ENCODE data around the gene THAP7.

THAP7 gene

DNA sequence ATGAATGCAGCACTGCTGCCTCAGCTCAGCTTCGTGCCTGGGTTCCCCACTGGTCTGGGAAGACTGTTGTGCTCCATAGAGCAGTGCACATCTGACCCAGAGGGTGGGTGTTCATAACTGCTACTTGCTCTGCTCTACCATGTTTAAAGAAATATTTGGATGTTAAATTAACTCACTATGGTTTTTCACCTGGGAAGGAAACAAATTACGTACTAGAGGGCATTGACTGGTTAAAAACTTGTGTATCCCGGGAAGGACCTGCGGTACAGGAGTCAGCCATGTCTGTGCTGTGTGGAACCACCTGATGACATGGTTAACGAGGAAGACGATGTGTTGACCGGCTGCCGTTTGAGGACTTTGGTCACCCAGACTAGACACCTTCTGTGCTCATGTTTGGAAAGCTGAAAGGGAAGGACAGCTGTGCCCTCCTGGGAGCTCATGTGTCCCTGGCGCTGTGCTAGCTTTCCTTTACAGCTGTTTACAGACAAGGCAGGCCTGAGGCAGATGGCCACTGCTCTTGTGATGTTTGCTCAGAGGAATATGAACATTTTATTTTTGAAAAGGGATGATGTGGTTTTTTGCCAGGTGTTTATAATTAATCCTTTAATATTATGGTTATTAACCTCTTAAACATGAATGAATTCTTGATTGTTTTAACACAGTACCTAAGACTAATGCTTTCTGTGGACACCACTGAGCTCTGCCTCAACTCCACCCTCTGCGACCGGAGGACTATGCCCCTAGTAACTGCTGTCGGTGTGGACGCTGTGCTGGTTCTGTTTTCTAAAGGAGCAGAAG, 49.2 kb downstream of the THAP7 start:
- Histone ChIP-seq H4K20me1 (ENCODE audit: insufficient read depth, low read length) (peaks cover 73% of the 10 kb centered on the region), H3K4me3 (ENCODE audit: low read depth in 1 of 2, low read length in 2 of 2) (no peak overlapping the region), H2AFZ (ENCODE audit: low read depth, low read length) (no peak overlapping the region), H3K4me2 (ENCODE audit: insufficient read depth, low read length) (no peak overlapping the region), H3K27me3 (ENCODE audit: insufficient read depth, low read length, poor library complexity) (no peaks in the 10 kb centered on the region), H3K9ac (ENCODE audit: low read depth, low read length) (no peak overlapping the region), H3K27ac (ENCODE audit: low read length) (no peak overlapping the region), H3K9me3 (ENCODE audit: insufficient read depth, low read length, severe bottlenecking) (no peaks in the 10 kb centered on the region), H3K79me2 (ENCODE audit: insufficient read depth, low read length) (peaks cover 41% of the 10 kb centered on the region), H3K4me1 (ENCODE audit: insufficient read depth, low read length) (no peaks in the 10 kb centered on the region), H3K36me3 (ENCODE audit: insufficient read depth, low read length) (peaks cover 64% of the 10 kb centered on the region)
- TF ChIP-seq, protein P1, sequence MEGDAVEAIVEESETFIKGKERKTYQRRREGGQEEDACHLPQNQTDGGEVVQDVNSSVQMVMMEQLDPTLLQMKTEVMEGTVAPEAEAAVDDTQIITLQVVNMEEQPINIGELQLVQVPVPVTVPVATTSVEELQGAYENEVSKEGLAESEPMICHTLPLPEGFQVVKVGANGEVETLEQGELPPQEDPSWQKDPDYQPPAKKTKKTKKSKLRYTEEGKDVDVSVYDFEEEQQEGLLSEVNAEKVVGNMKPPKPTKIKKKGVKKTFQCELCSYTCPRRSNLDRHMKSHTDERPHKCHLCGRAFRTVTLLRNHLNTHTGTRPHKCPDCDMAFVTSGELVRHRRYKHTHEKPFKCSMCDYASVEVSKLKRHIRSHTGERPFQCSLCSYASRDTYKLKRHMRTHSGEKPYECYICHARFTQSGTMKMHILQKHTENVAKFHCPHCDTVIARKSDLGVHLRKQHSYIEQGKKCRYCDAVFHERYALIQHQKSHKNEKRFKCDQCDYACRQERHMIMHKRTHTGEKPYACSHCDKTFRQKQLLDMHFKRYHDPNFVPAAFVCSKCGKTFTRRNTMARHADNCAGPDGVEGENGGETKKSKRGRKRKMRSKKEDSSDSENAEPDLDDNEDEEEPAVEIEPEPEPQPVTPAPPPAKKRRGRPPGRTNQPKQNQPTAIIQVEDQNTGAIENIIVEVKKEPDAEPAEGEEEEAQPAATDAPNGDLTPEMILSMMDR (IDR thresholded peaks at IDR 0.05; ENCODE audit: borderline replicate concordance, extremely low read depth, low read length, poor library complexity, severe bottlenecking), result no peak
- TF ChIP-seq EZH2 (IDR thresholded peaks at IDR 0.05; ENCODE audit: borderline replicate concordance, low read depth, low read length, severe bottlenecking), result no peak
- DNase-seq (no peak), ATAC-seq (ENCODE audit: insufficient read depth, low read depth) (no peak)

- no peaks in the 10 kb centered on the region for H3K9me3 ChIP-seq (ENCODE audit: insufficient read depth, low read length, severe bottlenecking)
- no peak for DNase-seq
- H4K20me1 ChIP-seq (ENCODE audit: insufficient read depth, low read length), result peaks cover 81% of the 10 kb centered on the region
- ATAC-seq (ENCODE audit: insufficient read depth, low read depth), result no peak
- no peak overlapping the region for H3K4me3 ChIP-seq (ENCODE audit: low read depth in 1 of 2, low read length in 2 of 2)
- TF ChIP-seq, protein P1 (IDR thresholded peaks at IDR 0.05; ENCODE audit: borderline replicate concordance, extremely low read depth, low read length, poor library complexity, severe bottlenecking), result no peak
- TF ChIP-seq EZH2 (IDR thresholded peaks at IDR 0.05; ENCODE audit: borderline replicate concordance, low read depth, low read length, severe bottlenecking), result no peak
- peaks cover 49% of the 10 kb centered on the region for H3K79me2 ChIP-seq (ENCODE audit: insufficient read depth, low read length)
- H3K36me3 ChIP-seq (ENCODE audit: insufficient read depth, low read length), result peaks cover 69% of the 10 kb centered on the region
- no peak overlapping the region for H3K9ac ChIP-seq (ENCODE audit: low read depth, low read length)
- no peak overlapping the region for H2AFZ ChIP-seq (ENCODE audit: low read depth, low read length)
- no peak overlapping the region for H3K4me2 ChIP-seq (ENCODE audit: insufficient read depth, low read length)
- no peaks in the 10 kb centered on the region for H3K27me3 ChIP-seq (ENCODE audit: insufficient read depth, low read length, poor library complexity)
- H3K27ac ChIP-seq (ENCODE audit: low read length), result no peak overlapping the region
- no peaks in the 10 kb centered on the region for H3K4me1 ChIP-seq (ENCODE audit: insufficient read depth, low read length)
These were observed 50.0 kb downstream of the THAP7 start for GRCh38 chr22:20951932-20952380.

- Histone ChIP-seq H2AFZ (ENCODE audit: low read depth, low read length) (no peak overlapping the region), H3K4me2 (ENCODE audit: insufficient read depth, low read length) (no peak overlapping the region), H3K9ac (ENCODE audit: low read depth, low read length) (no peak overlapping the region), H3K4me3 (ENCODE audit: low read depth in 1 of 2, low read length in 2 of 2) (no peak overlapping the region), H3K27ac (ENCODE audit: low read length) (no peak overlapping the region), H3K79me2 (ENCODE audit: insufficient read depth, low read length) (peaks cover 55% of the 10 kb centered on the region), H4K20me1 (ENCODE audit: insufficient read depth, low read length) (peaks cover 82% of the 10 kb centered on the region), H3K36me3 (ENCODE audit: insufficient read depth, low read length) (peaks cover 75% of the 10 kb centered on the region), H3K27me3 (ENCODE audit: insufficient read depth, low read length, poor library complexity) (no peaks in the 10 kb centered on the region), H3K4me1 (ENCODE audit: insufficient read depth, low read length) (no peaks in the 10 kb centered on the region), H3K9me3 (ENCODE audit: insufficient read depth, low read length, severe bottlenecking) (no peaks in the 10 kb centered on the region)
- no peak for ATAC-seq (ENCODE audit: insufficient read depth, low read depth)
- DNase-seq, result no peak
- TF ChIP-seq, protein P1 (IDR thresholded peaks at IDR 0.05; ENCODE audit: borderline replicate concordance, extremely low read depth, low read length, poor library complexity, severe bottlenecking), result no peak
- no peak for TF ChIP-seq EZH2 (IDR thresholded peaks at IDR 0.05; ENCODE audit: borderline replicate concordance, low read depth, low read length, severe bottlenecking)
These were observed 50.6 kb downstream of the THAP7 start for GRCh38 chr22:20951151-20951931.

Measured in DND-41 (cell line).